Small intestine (tissue), 7 donors: Measurements from ENCODE around the gene NCAM1. TPM values are rescaled to one million over a fixed set of nuclear protein-coding genes. Genes with fewer than 3 reads are reported as not detected.

Experiments used
- DNase-seq, 2 donors: peaks; one replicate each; pipeline versions ENCODE4 v3.0.0 to v3.0.0-alpha.2; 2013
- FAIRE-seq: peaks from 2 replicates; lab custom pipeline; 2012; peaks lifted over from hg19 to GRCh38; lab: Jason Lieb, UNC
- H3K27ac ChIP-seq, 3 donors: one replicate each; pipeline ENCODE4 v1.5.1; 2013; ENCODE audit warnings: low read length in 2 of 3, mild to moderate bottlenecking in 2 of 3, control low read depth in 1 of 3, inconsistent platforms in 1 of 3, low read depth in 1 of 3, moderate library complexity in 1 of 3
- H3K27me3 ChIP-seq, 3 donors: one replicate each; pipeline ENCODE4 v1.6.1; 2013; ENCODE audit warnings: low read length in 3 of 3, inconsistent platforms in 1 of 3; ENCODE audit not compliant: control insufficient read depth in 3 of 3, insufficient read depth in 3 of 3
- H3K36me3 ChIP-seq, 3 donors: one replicate each; pipeline ENCODE4 v1.6.1; 2013; ENCODE audit warnings: low read length in 3 of 3, inconsistent platforms in 1 of 3, low read depth in 1 of 3, mild to moderate bottlenecking in 1 of 3, moderate library complexity in 1 of 3; ENCODE audit not compliant: control insufficient read depth in 3 of 3, insufficient read depth in 2 of 3
- H3K4me1 ChIP-seq, 3 donors: one replicate each; pipeline ENCODE4 v1.6.1; 2013; ENCODE audit warnings: low read length in 2 of 3, inconsistent platforms in 1 of 3, low read depth in 1 of 3, mild to moderate bottlenecking in 1 of 3, moderate library complexity in 1 of 3; ENCODE audit not compliant: control insufficient read depth in 3 of 3, insufficient read depth in 2 of 3
- H3K4me3 ChIP-seq, 3 donors: one replicate each; pipeline ENCODE4 v1.5.1; 2013; ENCODE audit warnings: low read length in 3 of 3, control low read depth in 1 of 3, inconsistent platforms in 1 of 3, low read depth in 1 of 3, mild to moderate bottlenecking in 1 of 3, moderate library complexity in 1 of 3
- H3K9me3 ChIP-seq, 2 donors: one replicate each; pipeline ENCODE4 v1.6.1; 2013; ENCODE audit warnings: low read depth in 1 of 2, low read length in 1 of 2; ENCODE audit not compliant: control insufficient read depth in 2 of 2, insufficient read depth in 1 of 2
- WGBS, 3 donors: extraction: QIAGEN DNeasy Blood & Tissue Kit; methylation state at CpG; one replicate each; pipeline ENCODE4 v1.1.7; 2013; 5-methylcytosine and 5-hydroxymethylcytosine counted together
- polyA plus RNA-seq, 4 donors: library from polyadenylated mRNA; stranded (reverse) in 3 of 4; unstranded in 1 of 4; fragments of 200-250 nt in 3 of 4; fragments of 120-200 nt in 1 of 4; gene quantifications; one replicate each; pipeline versions ENCODE4 v1.2.1 to v1.2.3, GENCODE V29; 2013
- donor health status: healthy with polysubstance abuse.
- donor health status: control.
- donor health status: control.
- donor health status: Bipolar disorder and iron deficiency.
- donor health status: healthy.

The NCAM1 gene
- polyA plus RNA-seq, 4 donors: 0.67 to 16.2 (median 9.1) TPM

DNA sequence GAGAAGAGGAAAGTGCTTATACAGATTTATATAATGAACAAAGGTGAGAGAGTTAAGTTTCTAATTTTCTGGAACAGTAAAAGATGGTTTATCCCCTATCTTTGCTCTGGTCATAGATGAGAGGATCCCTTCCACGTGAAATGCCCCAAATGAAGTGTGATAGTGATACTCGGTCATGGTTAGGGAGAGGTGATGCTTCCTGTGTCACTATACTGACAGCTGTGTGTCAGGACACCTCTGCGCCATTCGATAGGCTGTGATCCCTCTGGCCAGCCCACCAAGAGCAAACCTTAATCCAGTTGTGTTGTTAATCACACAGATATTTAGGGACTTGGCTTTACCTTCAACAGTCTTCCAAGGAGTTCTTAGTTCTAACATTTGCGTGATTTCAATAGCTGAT is 57.7 kb downstream of the NCAM1 start:
- Histone ChIP-seq H3K9me3 (no peaks in the 10 kb centered on the region), H3K27ac (no peak overlapping the region), H3K27me3 (no peaks in the 10 kb centered on the region), H3K4me1 (no peaks in the 10 kb centered on the region), H3K4me3 (no peak overlapping the region), H3K36me3 (no peaks in the 10 kb centered on the region)
- 81 to 82% (median 82%) methylated on average over 5 of the region's 5 CpGs for WGBS, 3 donors
- FAIRE-seq (no peak), DNase-seq (no peak)

DNA sequence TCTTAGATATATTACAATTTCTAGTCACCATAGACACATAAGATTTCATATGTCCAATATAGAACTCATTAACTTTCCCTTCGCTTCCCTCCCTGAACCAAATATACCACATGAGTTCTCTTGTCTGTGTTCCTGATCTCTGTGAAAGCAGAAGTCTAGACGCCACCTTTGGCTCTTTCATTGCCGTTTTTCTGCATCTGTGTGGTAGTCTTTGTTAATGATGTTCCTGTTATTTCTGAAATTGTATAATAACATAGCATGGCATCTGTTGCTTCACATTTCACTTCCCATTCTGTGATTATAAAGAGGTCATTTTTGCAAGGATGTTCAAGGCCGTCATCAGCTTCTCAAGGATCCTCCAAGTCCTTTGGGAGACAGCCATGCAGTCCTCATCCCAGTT is 58.5 kb downstream of the NCAM1 start:
- WGBS, 3 donors: 72 to 81% (median 80%) methylated on average over 4 of the region's 4 CpGs

GRCh38 chr11:113021111-113021510 is 59.9 kb downstream of the NCAM1 start:
- H3K27ac ChIP-seq: no peak overlapping the region
- H3K4me3 ChIP-seq: no peak overlapping the region
- H3K9me3 ChIP-seq: no peaks in the 10 kb centered on the region
- no peaks in the 10 kb centered on the region for H3K4me1 ChIP-seq
- no peak for DNase-seq
- H3K27me3 ChIP-seq: no peaks in the 10 kb centered on the region
- no peaks in the 10 kb centered on the region for H3K36me3 ChIP-seq
- 76 to 90% (median 86%) methylated on average over 1 of the region's 1 CpG for WGBS, 3 donors
- no peak for FAIRE-seq

More for the DNA sequence above, 58.5 kb downstream of the NCAM1 start:
- H3K9me3 ChIP-seq: no peaks in the 10 kb centered on the region
- no peaks in the 10 kb centered on the region for H3K4me1 ChIP-seq
- no peak overlapping the region for H3K4me3 ChIP-seq
- no peaks in the 10 kb centered on the region for H3K27me3 ChIP-seq
- no peak for DNase-seq
- FAIRE-seq: no peak
- H3K36me3 ChIP-seq: no peaks in the 10 kb centered on the region
- no peak overlapping the region for H3K27ac ChIP-seq

- no peaks in the 10 kb centered on the region for H3K27me3 ChIP-seq
- DNase-seq: no peak
- no peak overlapping the region for H3K4me3 ChIP-seq
- no peaks in the 10 kb centered on the region for H3K4me1 ChIP-seq
- 91 to 98% (median 98%) methylated on average over 2 of the region's 2 CpGs for WGBS, 3 donors
- no peak overlapping the region for H3K27ac ChIP-seq
- no peaks in the 10 kb centered on the region for H3K36me3 ChIP-seq
- no peaks in the 10 kb centered on the region for H3K9me3 ChIP-seq
- no peak for FAIRE-seq
Observed at GRCh38 chr11:113022262-113022661, 61.0 kb downstream of the NCAM1 start.

DNA sequence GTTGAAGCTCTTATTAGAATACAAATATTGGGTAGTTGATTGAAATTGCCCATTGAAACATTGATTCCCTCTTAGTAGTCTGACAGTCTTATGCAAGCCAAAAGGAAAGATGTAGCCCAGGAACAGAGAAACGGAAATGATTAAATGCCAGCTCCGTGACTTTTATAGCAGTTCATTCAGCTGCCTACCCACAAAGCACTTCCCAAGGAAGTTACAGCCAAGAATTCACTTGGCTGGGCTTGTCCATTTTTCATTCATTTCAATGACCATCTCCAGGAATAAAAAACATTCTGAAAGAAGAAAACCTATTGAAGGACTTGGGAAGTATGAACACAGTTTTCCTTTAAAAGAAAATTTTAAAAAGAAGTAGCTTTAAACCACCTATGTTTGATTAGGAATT is 62.0 kb downstream of the NCAM1 start:
- whole genome bisulfite sequencing, 3 donors: 45 to 63% (median 59%) methylated on average over 2 of the region's 2 CpGs
- Histone ChIP-seq H3K27me3 (no peaks in the 10 kb centered on the region), H3K4me3 (no peak overlapping the region), H3K9me3 (no peaks in the 10 kb centered on the region), H3K4me1 (no peaks in the 10 kb centered on the region), H3K36me3 (no peaks in the 10 kb centered on the region), H3K27ac (no peak overlapping the region)
- FAIRE-seq (no peak), DNase-seq (no peak)

- H3K4me1 ChIP-seq: no peaks in the 10 kb centered on the region
- H3K9me3 ChIP-seq: no peaks in the 10 kb centered on the region
- H3K4me3 ChIP-seq: no peak overlapping the region
- WGBS, 3 donors: 85 to 94% (median 86%) methylated on average over 4 of the region's 4 CpGs
- no peaks in the 10 kb centered on the region for H3K27me3 ChIP-seq
- DNase-seq (no peak), FAIRE-seq (no peak)
- H3K27ac ChIP-seq: no peak overlapping the region
- no peaks in the 10 kb centered on the region for H3K36me3 ChIP-seq
Observed at GRCh38 chr11:113023986-113024385, 62.8 kb downstream of the NCAM1 start.

GRCh38 chr11:113026778-113027177 is 65.6 kb downstream of the NCAM1 start:
- FAIRE-seq (no peak), DNase-seq (no peak)
- Histone ChIP-seq H3K9me3 (no peaks in the 10 kb centered on the region), H3K4me3 (no peak overlapping the region), H3K4me1 (no peaks in the 10 kb centered on the region), H3K36me3 (no peaks in the 10 kb centered on the region), H3K27me3 (no peaks in the 10 kb centered on the region), H3K27ac (no peak overlapping the region)
- WGBS, 3 donors: 52 to 69% (median 54%) methylated on average over 3 of the region's 3 CpGs

- H3K27me3 ChIP-seq: no peaks in the 10 kb centered on the region
- no peaks in the 10 kb centered on the region for H3K4me1 ChIP-seq
- H3K4me3 ChIP-seq: no peak overlapping the region
- 79 to 86% (median 80%) methylated on average over 5 of the region's 5 CpGs for WGBS, 3 donors
- H3K36me3 ChIP-seq: no peaks in the 10 kb centered on the region
- no peak for DNase-seq
- no peak for FAIRE-seq
- no peak overlapping the region for H3K27ac ChIP-seq
- H3K9me3 ChIP-seq: no peaks in the 10 kb centered on the region
Observed at GRCh38 chr11:113034576-113034975, 73.4 kb downstream of the NCAM1 start.

GRCh38 chr11:113035708-113036107 is 74.5 kb downstream of the NCAM1 start:
- Histone ChIP-seq H3K36me3 (no peaks in the 10 kb centered on the region), H3K27me3 (no peaks in the 10 kb centered on the region), H3K4me1 (no peaks in the 10 kb centered on the region), H3K4me3 (no peak overlapping the region), H3K9me3 (no peaks in the 10 kb centered on the region), H3K27ac (no peak overlapping the region)
- FAIRE-seq (no peak), DNase-seq (no peak)
- 60 to 75% (median 65%) methylated on average over 3 of the region's 3 CpGs for WGBS, 3 donors
